ENCODE measurements around the gene KHDC1L. TPM values are rescaled to one million over a fixed set of nuclear protein-coding genes. Genes with fewer than 3 reads are reported as not detected.
"Not testable (repeated sequence)": the region's sequence is repeated elsewhere in the genome, so short reads cannot be mapped to it uniquely, and the experiment has no call there.

Gene KHDC1L
- total and polyA plus RNA-seq, 9 donors, result 0.40 TPM; not detected in 8

- Histone ChIP-seq H3K36me3 (no peaks in the 10 kb centered on the region), H3K27me3 (no peaks in the 10 kb centered on the region), H3K4me1 (ENCODE audit: insufficient read depth) (no peaks in the 10 kb centered on the region), H3K27ac (no peak overlapping the region), H3K9me3 (no peaks in the 10 kb centered on the region), H3K4me3 (no peak overlapping the region)
- WGBS, 3 donors, result 76 to 87% (median 78%) methylated on average over 4 of the region's 4 CpGs
- no peak for DNase-seq
- TF ChIP-seq POLR2A (IDR thresholded peaks at IDR 0.05), result no peak
- TF ChIP-seq EP300 (IDR thresholded peaks at IDR 0.05), result no peak
- no peak for TF ChIP-seq CTCF (IDR thresholded peaks at IDR 0.05)
- intact Hi-C loops (cut with DNase I), result no loop called here
Measured at GRCh38 chr6:73200735-73201134, 24.6 kb downstream of the KHDC1L start.

DNA sequence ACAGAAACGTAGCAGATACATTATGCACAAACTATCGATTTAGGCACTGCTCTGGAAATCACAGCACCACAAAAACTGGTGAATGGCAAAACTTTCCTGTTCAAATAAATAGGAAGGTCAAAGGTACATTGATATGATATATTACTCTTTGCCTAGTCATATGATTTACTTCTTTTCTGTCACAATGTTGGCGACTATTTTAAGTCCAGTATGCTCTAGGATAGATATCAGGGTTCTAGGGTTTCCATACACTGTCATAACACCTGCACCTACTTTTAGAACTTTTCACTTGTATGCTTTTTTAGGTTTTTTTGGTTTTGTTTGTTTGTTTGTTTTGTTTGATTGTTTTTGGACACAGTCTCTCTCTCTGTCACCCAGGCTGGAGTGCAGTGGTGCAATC is 25.0 kb downstream of the KHDC1L start:
- 73 to 82% (median 79%) methylated on average over 3 of the region's 3 CpGs for WGBS, 3 donors
- Histone ChIP-seq H3K36me3 (no peaks in the 10 kb centered on the region), H3K9me3 (no peaks in the 10 kb centered on the region), H3K4me1 (ENCODE audit: insufficient read depth) (no peaks in the 10 kb centered on the region), H3K27me3 (no peaks in the 10 kb centered on the region), H3K27ac (no peak overlapping the region), H3K4me3 (no peak overlapping the region)
- DNase-seq, result no peak
- intact Hi-C loops (cut with DNase I), result no loop called here
- TF ChIP-seq POLR2A (IDR thresholded peaks at IDR 0.05), result no peak
- TF ChIP-seq EP300 (IDR thresholded peaks at IDR 0.05), result no peak
- no peak for TF ChIP-seq CTCF (IDR thresholded peaks at IDR 0.05)

DNA sequence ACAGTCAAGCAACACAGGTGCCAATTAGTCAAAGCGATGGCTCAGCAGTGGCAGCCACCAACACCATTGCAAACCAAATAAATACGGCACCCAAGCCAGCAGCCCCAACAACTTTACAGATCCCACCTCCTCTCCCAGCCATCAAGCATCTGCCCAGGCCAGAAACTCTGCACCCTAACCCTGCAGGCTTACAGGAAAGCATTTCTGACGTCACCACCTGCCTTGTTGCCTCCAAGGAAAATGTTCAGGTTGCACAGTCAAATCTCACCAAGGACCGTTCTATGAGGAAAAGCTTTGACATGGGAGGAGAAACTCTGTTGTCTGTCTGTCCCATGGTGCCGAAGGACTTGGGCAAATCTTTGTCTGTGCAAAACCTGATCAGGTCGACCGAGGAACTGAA is 30.6 kb downstream of the KHDC1L start:
- Histone ChIP-seq H3K36me3 (no peaks in the 10 kb centered on the region), H3K4me1 (ENCODE audit: insufficient read depth) (no peaks in the 10 kb centered on the region), H3K27me3 (no peaks in the 10 kb centered on the region), H3K9me3 (no peaks in the 10 kb centered on the region), H3K4me3 (no peak overlapping the region), H3K27ac (no peak overlapping the region)
- DNase-seq, result no peak
- TF ChIP-seq CTCF (IDR thresholded peaks at IDR 0.05) (no peak), POLR2A (IDR thresholded peaks at IDR 0.05) (no peak), EP300 (IDR thresholded peaks at IDR 0.05) (no peak)
- intact Hi-C loops (cut with DNase I), result no loop called here
- WGBS, 3 donors, result 90 to 96% (median 94%) methylated on average over 7 of the region's 7 CpGs

- H3K27ac ChIP-seq; H3K36me3 ChIP-seq; H3K4me3 ChIP-seq; intact Hi-C loops (cut with DNase I); DNase-seq; H3K4me1 ChIP-seq (ENCODE audit: insufficient read depth); H3K9me3 ChIP-seq; H3K27me3 ChIP-seq: not testable (repeated sequence)
- WGBS, 3 donors, result 90 to 96% (median 94%) methylated on average over 4 of the region's 4 CpGs
Measured at GRCh38 chr6:73193302-73193701, 32.0 kb downstream of the KHDC1L start.

DNA sequence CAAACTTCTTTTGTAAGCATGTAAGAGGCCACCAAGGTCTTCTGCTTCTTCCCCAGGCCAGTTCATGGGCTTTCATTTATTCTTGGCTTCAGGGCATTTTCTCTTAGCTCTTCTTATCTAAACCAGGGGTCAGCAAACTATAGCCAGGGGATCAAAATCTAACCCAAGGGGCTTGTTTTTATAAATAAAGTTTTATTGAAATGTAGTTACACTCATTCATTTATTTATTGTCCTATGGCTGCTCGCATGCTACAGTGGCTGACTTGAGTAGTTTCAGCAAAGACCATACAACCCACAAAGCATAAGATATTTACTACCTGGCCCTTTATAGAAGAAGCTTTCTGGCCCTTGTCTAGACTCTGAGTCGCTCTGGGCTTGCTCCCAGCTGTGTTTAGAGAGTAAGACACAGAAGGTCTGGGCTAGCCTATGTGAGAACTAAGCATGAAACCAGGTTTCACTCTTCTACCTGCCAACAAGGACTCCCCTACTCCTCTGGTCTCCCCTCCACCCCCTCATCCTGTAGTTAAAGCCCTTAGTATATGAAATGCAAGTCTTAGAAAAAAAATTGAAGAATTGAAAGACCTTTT is 43.2 kb downstream of the KHDC1L start:
- 70 to 81% (median 72%) methylated on average over 2 of the region's 2 CpGs for WGBS, 3 donors

More for the DNA sequence above, 43.2 kb downstream of the KHDC1L start:
- Histone ChIP-seq H3K9me3 (no peaks in the 10 kb centered on the region), H3K27ac (no peak overlapping the region), H3K27me3 (no peaks in the 10 kb centered on the region), H3K4me3 (no peak overlapping the region), H3K36me3 (no peaks in the 10 kb centered on the region), H3K4me1 (ENCODE audit: insufficient read depth) (no peaks in the 10 kb centered on the region)
- intact Hi-C loops (cut with DNase I), result no loop called here
- DNase-seq, result no peak
- TF ChIP-seq EP300 (IDR thresholded peaks at IDR 0.05) (no peak), CTCF (IDR thresholded peaks at IDR 0.05) (no peak), POLR2A (IDR thresholded peaks at IDR 0.05) (no peak)

Measured in ovary (tissue), 9 donors.